ENCODE measurements around the gene ASB7. TPM values are rescaled to one million over a fixed set of nuclear protein-coding genes. Genes with fewer than 3 reads are reported as not detected.

Gene ASB7
- total and polyA plus RNA-seq, 2 experiments from 2014 or later, result 4.1 to 13.9 TPM

GRCh38 chr15:100686725-100687473 lies 84.5 kb downstream of the ASB7 start:
- H3K79me2 ChIP-seq (replicated peaks; ENCODE audit: insufficient read depth), result no peaks in the 10 kb centered on the region
- H3K4me1 ChIP-seq (ENCODE audit: insufficient read depth), result no peaks in the 10 kb centered on the region
- H3K9me2 ChIP-seq (ENCODE audit: insufficient read depth), result 0 out of 2 replicates have a peak, but pooled peaks cover under 1% of the 10 kb centered on the region
- TF ChIP-seq ZNF331 (CRISPR knock-in tag; IDR thresholded peaks at IDR 0.05; ENCODE audit: low read depth) (no peak), STAT1 (IDR thresholded peaks at IDR 0.05; ENCODE audit: unreplicated experiment) (no peak), EZH2 (IDR thresholded peaks at IDR 0.05; ENCODE audit: low read depth, unreplicated experiment) (no peak)
- no peak overlapping the region for H2AFZ ChIP-seq
- no peak overlapping the region for H3K4me3 Mint-ChIP-seq
- no peaks in the 10 kb centered on the region for H3F3A ChIP-seq (replicated peaks; ENCODE audit: low read depth)
- H3K4me1 Mint-ChIP-seq, result peaks cover 5% of the 10 kb centered on the region
- H4K20me1 ChIP-seq (replicated peaks; ENCODE audit: insufficient read depth), result no peaks in the 10 kb centered on the region
- H3K27ac ChIP-seq (ENCODE audit: low read depth), result no peak overlapping the region
- no peaks in the 10 kb centered on the region for H3K36me3 ChIP-seq (ENCODE audit: insufficient read depth)
- H3K36me3 Mint-ChIP-seq (ENCODE audit: low read depth), result peaks cover 4% of the 10 kb centered on the region; the same call in 1 of the 3 replicates
- H3K27ac Mint-ChIP-seq, result no peak overlapping the region
- no peak overlapping the region for H3K4me3 ChIP-seq
- H3K9me3 Mint-ChIP-seq, result peaks cover 8% of the 10 kb centered on the region
- H3K27me3 Mint-ChIP-seq (ENCODE audit: insufficient read depth, low read depth, poor library complexity), result peaks cover 9% of the 10 kb centered on the region
- no peak overlapping the region for H3K4me2 ChIP-seq
- no peak for DNase-seq (ENCODE audit: low spot score)
- no peak for ATAC-seq
- H3K27me3 ChIP-seq (ENCODE audit: insufficient read depth), result no peaks in the 10 kb centered on the region

DNA sequence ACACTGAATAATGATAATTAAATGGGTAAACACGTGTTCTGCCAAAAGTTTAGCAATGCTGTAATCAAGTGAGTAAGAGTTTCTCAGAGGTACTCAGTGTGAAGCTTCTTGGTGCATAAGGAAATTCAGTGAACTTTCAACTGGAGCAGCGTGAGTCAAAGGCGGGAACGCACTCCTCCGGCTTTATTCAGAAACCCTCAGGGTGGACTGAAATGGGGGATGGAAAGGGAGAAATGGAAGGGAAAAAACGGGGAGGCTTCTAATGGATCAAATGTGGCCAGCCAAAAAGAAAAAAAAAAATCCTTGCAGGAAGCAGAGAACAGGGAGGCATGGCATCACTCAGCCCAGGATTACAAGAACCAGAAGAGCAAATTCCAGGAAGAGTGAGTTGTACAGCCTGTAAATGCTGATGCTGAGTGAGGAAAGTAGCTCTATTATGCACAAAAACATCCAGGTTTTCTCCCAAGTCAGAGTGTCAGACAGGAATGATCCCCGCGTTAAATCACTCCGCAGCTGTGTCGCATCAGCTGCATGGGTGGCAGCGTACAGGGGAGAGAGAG lies 85.3 kb downstream of the ASB7 start:
- H2AFZ ChIP-seq, result no peak overlapping the region
- TF ChIP-seq STAT1 (IDR thresholded peaks at IDR 0.05; ENCODE audit: unreplicated experiment), result no peak
- TF ChIP-seq POLR2AphosphoS5 (IDR thresholded peaks at IDR 0.05; ENCODE audit: low read depth), result no peak
- TF ChIP-seq JUNB (IDR thresholded peaks at IDR 0.05; ENCODE audit: unreplicated experiment), result no peak
- no peak for TF ChIP-seq CREB1 (CRISPR knock-in tag; IDR thresholded peaks at IDR 0.05; ENCODE audit: low read depth)
- DNase-seq (ENCODE audit: low spot score) (no peak), ATAC-seq (no peak)
- no peaks in the 10 kb centered on the region for H3K79me2 ChIP-seq (replicated peaks; ENCODE audit: insufficient read depth)
- H3K4me3 ChIP-seq, result no peak overlapping the region
- H3K4me1 ChIP-seq (ENCODE audit: insufficient read depth), result no peaks in the 10 kb centered on the region
- Mint-ChIP-seq H3K36me3 (ENCODE audit: low read depth) (no peaks in the 10 kb centered on the region), H3K27me3 (ENCODE audit: insufficient read depth, low read depth, poor library complexity) (peaks cover 9% of the 10 kb centered on the region), H3K9me3 (peaks cover 1% of the 10 kb centered on the region; the same call in 1 of the 3 replicates), H3K27ac (no peak overlapping the region), H3K4me3 (no peak overlapping the region), H3K4me1 (peaks cover 5% of the 10 kb centered on the region)
- H3K27me3 ChIP-seq (ENCODE audit: insufficient read depth), result no peaks in the 10 kb centered on the region
- H4K20me1 ChIP-seq (replicated peaks; ENCODE audit: insufficient read depth), result no peaks in the 10 kb centered on the region
- H3K4me2 ChIP-seq, result no peak overlapping the region
- H3K36me3 ChIP-seq (ENCODE audit: insufficient read depth), result no peaks in the 10 kb centered on the region
- H3K27ac ChIP-seq (ENCODE audit: low read depth), result no peak overlapping the region
- no peaks in the 10 kb centered on the region for H3F3A ChIP-seq (replicated peaks; ENCODE audit: low read depth)
- H3K9me2 ChIP-seq (ENCODE audit: insufficient read depth), result 0 out of 2 replicates have a peak, but pooled peaks cover 2% of the 10 kb centered on the region

DNA sequence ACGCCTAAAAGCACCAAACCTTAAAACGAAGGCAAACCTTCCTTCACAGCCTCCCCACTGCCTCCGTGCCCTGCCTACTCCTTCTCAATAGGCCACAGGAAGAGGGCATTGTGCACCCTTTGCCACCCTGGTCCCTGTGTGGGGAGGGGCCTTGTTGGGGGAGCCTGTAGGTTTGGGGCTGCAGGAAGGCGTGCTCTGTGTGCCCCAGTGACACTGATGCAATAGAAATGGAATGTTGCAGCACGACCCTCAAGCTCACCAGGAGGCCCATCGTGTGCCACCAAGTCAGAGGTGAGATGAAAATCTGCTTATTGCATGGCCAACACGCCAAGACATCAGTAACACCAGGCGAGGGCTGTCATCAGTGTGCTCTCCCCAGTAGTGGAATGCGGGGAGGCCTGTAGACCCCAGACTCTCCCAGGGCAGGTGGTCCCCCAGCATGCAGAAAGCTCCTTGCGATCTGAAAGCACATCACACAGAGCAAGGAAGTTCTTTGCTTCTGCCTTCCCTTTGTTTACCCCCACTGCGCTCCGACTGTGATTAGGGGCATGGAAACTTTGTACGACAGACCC lies 86.2 kb downstream of the ASB7 start:
- no peaks in the 10 kb centered on the region for H3K36me3 ChIP-seq (ENCODE audit: insufficient read depth)
- no peak overlapping the region for H3K27ac ChIP-seq (ENCODE audit: low read depth)
- H4K20me1 ChIP-seq (replicated peaks; ENCODE audit: insufficient read depth), result no peaks in the 10 kb centered on the region
- Mint-ChIP-seq H3K36me3 (ENCODE audit: low read depth) (no peaks in the 10 kb centered on the region), H3K4me1 (peaks cover 5% of the 10 kb centered on the region), H3K27me3 (ENCODE audit: insufficient read depth, low read depth, poor library complexity) (peaks cover 9% of the 10 kb centered on the region), H3K9me3 (no peaks in the 10 kb centered on the region), H3K4me3 (no peak overlapping the region), H3K27ac (no peak overlapping the region)
- ATAC-seq (no peak), DNase-seq (ENCODE audit: low spot score) (no peak)
- no peak overlapping the region for H2AFZ ChIP-seq
- no peaks in the 10 kb centered on the region for H3K27me3 ChIP-seq (ENCODE audit: insufficient read depth)
- H3K79me2 ChIP-seq (replicated peaks; ENCODE audit: insufficient read depth), result no peaks in the 10 kb centered on the region
- H3K4me3 ChIP-seq, result no peak overlapping the region
- H3F3A ChIP-seq (replicated peaks; ENCODE audit: low read depth), result no peaks in the 10 kb centered on the region
- H3K4me1 ChIP-seq (ENCODE audit: insufficient read depth), result no peaks in the 10 kb centered on the region
- 0 out of 2 replicates have a peak, but pooled peaks cover 2% of the 10 kb centered on the region for H3K9me2 ChIP-seq (ENCODE audit: insufficient read depth)
- no peak overlapping the region for H3K4me2 ChIP-seq
- no peak for TF ChIP-seq POLR2AphosphoS5 (IDR thresholded peaks at IDR 0.05; ENCODE audit: low read depth)
- no peak for TF ChIP-seq CTCF (conservative IDR thresholded peaks at IDR 0.05; ENCODE audit: low read depth in 2 of 2)
- TF ChIP-seq, protein P1, sequence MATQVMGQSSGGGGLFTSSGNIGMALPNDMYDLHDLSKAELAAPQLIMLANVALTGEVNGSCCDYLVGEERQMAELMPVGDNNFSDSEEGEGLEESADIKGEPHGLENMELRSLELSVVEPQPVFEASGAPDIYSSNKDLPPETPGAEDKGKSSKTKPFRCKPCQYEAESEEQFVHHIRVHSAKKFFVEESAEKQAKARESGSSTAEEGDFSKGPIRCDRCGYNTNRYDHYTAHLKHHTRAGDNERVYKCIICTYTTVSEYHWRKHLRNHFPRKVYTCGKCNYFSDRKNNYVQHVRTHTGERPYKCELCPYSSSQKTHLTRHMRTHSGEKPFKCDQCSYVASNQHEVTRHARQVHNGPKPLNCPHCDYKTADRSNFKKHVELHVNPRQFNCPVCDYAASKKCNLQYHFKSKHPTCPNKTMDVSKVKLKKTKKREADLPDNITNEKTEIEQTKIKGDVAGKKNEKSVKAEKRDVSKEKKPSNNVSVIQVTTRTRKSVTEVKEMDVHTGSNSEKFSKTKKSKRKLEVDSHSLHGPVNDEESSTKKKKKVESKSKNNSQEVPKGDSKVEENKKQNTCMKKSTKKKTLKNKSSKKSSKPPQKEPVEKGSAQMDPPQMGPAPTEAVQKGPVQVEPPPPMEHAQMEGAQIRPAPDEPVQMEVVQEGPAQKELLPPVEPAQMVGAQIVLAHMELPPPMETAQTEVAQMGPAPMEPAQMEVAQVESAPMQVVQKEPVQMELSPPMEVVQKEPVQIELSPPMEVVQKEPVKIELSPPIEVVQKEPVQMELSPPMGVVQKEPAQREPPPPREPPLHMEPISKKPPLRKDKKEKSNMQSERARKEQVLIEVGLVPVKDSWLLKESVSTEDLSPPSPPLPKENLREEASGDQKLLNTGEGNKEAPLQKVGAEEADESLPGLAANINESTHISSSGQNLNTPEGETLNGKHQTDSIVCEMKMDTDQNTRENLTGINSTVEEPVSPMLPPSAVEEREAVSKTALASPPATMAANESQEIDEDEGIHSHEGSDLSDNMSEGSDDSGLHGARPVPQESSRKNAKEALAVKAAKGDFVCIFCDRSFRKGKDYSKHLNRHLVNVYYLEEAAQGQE (IDR thresholded peaks at IDR 0.05; ENCODE audit: unreplicated experiment), result no peak
- TF ChIP-seq ZNF114 (CRISPR knock-in tag; IDR thresholded peaks at IDR 0.05), result no peak
- TF ChIP-seq EZH2 (IDR thresholded peaks at IDR 0.05; ENCODE audit: low read depth, unreplicated experiment), result no peak

Measured in GM23338 (cell line).